CD4-positive, alpha-beta T cell treated with Interleukin-1 beta for 1 hour (primary cell): ENCODE measurements around the gene MYH13.

Source experiments
- DNase-seq, 2 donors: peaks; one replicate each; pipeline ENCODE4 v3.0.0-alpha.2; 2020 to 2022

MYH13 gene

GRCh38 chr17:10339051-10339450, 33.8 kb downstream of the MYH13 start:
- DNase-seq: no peak

DNA sequence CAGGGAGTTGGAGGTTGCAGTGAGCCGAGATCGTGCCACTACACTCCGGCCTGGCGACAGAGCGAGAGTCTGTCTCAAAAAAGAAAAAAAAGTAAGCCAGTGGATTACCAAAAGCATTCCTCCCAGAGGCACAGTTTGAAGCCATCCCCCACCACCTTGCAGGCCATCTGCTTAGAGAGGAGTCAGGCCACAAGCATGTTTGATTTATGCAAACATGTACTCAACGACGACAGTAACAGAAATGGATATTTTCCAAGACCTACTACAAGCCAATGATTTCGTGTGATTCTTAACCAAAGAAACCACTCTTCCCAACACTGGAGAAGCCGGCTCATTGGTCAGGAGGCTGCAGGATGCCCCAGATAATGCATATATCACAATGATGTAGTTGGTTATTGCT, 34.8 kb downstream of the MYH13 start:
- no peak for DNase-seq

- no peak for DNase-seq
These were observed 35.7 kb downstream of the MYH13 start for GRCh38 chr17:10337136-10337535.

DNA sequence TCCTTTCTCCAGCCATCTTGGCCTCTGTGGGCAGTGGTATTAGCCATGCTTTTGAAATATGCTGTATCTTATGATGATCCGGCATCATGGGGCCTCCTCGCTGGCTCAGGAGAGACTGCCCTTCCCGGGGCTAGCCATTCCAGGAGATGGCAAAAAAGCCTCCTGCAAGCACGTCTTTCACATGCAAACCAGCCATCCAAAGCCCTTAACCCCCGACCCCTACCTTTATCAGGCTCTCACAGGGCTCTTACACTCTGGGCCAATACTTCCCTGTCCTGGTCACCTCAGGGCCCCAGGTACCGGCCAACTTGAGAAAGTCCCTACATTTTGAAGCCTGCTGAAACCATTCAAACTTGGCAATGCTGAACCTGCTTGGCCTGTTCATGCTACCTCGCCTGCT, 36.4 kb downstream of the MYH13 start:
- no peak for DNase-seq

DNA sequence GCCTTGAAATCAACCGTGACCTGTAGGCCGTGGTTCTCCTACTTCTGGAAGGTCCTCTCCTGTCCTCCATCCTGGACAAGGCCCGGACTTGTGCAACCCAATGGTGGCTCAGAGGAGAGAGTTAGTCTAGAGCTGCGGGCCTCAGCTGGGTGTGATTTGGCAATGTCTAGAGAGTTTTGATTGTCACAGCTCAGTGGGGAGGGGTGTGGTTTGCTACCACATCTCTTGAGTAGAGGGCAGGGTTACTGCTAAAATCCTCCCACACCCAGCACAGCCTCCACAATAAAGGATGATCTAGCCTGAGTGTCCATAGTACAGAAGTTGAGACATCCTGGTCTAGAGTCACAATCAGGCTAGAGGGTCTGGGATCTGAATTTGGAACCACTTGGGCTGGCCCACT, 40.3 kb downstream of the MYH13 start:
- DNase-seq: no peak

DNA sequence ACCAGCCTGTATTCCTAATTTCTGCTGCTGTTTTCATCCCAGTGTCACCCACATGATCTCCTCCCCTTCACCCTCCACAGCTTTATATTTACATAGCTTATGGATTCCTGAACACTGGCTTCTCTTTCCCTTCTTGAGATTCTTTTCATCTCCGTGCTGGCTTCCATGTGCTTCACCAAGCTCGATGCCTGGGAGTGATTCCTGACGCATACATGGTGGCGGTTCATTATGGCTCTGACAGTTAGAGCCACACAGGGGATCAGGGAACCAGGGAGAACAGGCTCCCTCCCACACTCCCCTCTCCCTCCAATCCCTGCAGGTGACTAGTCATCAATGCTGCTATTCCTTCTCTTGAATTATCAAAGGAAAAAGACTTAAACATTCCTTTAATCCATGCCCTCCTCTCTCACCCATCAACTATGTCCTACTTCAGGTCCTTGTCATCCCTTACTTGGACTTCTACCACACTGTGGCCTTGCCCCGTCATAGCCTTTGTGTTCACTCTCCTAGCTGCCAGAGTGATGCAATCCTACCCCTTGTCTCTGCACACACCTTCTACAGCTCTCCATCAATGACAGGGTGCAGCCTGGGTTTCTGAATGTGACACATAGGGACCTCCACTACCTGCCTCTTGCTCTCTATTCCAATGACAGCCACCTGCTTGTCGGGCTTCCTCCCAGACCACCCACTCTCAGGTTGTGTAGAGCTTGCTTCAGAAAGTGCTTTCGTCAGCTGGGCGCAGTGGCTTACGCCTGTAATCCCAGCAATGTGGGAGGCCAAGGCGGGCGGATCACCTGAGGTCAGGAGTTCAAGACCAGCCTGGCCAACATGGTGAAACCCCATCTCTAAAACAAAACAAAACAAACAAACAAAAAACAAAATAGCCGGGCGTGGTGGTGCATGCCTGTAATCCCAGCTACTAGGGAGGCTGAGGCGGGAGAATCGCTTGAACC, 43.6 kb downstream of the MYH13 start:
- no peak for DNase-seq

GRCh38 chr17:10328206-10328605, 44.6 kb downstream of the MYH13 start:
- DNase-seq: no peak

- peak; percentile 53 to 57 for DNase-seq
These were observed 45.2 kb downstream of the MYH13 start for GRCh38 chr17:10327640-10328039.

GRCh38 chr17:10325031-10325695, 47.6 kb downstream of the MYH13 start:
- DNase-seq: no peak

GRCh38 chr17:10323812-10324610, 48.8 kb downstream of the MYH13 start:
- DNase-seq: no peak

DNA sequence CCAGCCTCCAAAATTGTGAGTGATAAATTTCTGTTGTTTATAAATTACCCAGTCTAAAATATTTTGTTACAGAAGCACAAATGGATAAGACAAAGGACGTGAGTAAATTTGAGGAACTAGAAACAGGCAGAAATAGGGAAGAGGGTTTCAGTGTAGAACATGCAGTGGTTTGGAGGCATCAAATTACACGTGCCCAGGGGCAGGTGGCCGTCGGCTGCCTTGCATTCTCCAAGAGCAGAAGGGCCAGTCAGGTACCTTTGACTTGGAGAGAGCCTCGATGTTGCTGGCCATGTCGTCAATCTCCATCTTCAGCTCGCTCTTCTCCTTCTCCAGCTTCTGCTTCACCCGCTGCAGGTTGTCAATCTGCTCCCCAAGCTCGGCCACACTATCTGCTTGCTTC, 54.3 kb downstream of the MYH13 start:
- DNase-seq: no peak

- DNase-seq: no peak
These were observed 55.3 kb downstream of the MYH13 start for GRCh38 chr17:10317543-10317834.

- peak; percentile 13 to 35 for DNase-seq
These were observed 55.8 kb downstream of the MYH13 start for GRCh38 chr17:10316801-10317542.

- no peak for DNase-seq
These were observed 58.5 kb downstream of the MYH13 start for GRCh38 chr17:10314329-10314728.

- DNase-seq: no peak
These were observed 59.7 kb downstream of the MYH13 start for GRCh38 chr17:10313037-10313672.

GRCh38 chr17:10311131-10311530, 61.7 kb downstream of the MYH13 start:
- DNase-seq: no peak

- no peak for DNase-seq
These were observed 63.5 kb downstream of the MYH13 start for GRCh38 chr17:10309003-10309974.

- DNase-seq: no peak
These were observed 66.2 kb downstream of the MYH13 start for GRCh38 chr17:10306585-10306984.

GRCh38 chr17:10305398-10305797, 67.4 kb downstream of the MYH13 start:
- DNase-seq: no peak

DNA sequence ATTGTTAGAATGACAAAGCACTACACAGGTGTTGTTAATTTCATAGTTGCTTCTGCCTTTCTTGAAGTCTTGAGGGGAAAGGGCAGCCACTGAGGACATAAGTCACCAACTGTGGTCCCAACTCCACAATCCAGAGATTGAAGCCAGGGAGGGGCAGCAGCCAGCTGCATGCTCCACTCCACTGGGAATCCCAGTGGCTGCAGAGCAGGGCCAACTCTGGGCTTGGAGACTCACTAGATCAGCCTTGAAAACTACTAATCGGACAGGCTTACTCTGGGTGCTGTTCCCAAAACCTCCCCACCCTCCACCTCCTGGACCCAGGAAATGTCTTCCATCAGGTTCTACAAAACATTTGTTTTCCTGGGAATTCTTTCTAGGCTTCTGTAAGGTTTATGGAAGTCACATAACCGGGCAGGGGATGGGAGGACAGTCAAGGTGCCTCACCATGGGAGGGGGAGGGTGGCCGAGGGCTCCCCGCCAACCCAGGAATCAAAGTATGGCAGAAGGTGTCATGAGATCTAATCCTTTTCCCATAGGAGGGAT, 68.0 kb downstream of the MYH13 start:
- no peak for DNase-seq

DNA sequence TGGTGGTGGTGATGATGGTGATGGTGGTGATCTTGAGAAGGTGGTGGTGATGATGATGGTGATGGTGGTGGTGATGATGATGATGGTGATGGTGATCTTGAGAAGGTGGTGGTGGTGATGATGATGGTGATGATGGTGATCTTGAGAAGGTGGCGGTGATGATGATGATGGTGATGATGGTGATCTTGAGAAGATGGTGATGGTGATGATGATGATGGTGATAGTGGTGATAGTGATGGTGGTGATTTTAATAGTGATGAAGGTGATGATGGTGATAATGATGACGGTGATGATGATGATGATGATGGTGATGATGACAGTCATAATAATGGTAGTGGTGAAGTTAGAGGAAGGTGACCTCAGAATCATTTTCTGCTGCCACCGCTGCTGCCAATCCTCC, 75.1 kb downstream of the MYH13 start:
- DNase-seq: no peak
